Thyroid gland (tissue), 4 donors: ENCODE results near the gene GOLPH3. TPM values are rescaled to one million over a fixed set of nuclear protein-coding genes. Genes with fewer than 3 reads are reported as not detected.

Experiments
- DNase-seq, 2 donors: peaks; one replicate each; pipeline ENCODE4 v3.0.0-alpha.2; 2019
- H3K27ac ChIP-seq, 3 donors: fragments of 200-600 bp; sonication (generic); 1 replicate in 2 of 3; 2 replicates in 1 of 3; pipeline ENCODE4 v1.5.1; 2016 to 2019; ENCODE audit warnings: mild to moderate bottlenecking in 1 of 3, moderate library complexity in 1 of 3
- H3K27me3 ChIP-seq: fragments of 200-600 bp; sonication (generic); one replicate; pipeline ENCODE4 v1.5.1; 2019
- H3K36me3 ChIP-seq, 2 donors: fragments of 200-600 bp; sonication (generic); one replicate each; pipeline ENCODE4 v1.5.1; 2016 to 2019
- H3K4me1 ChIP-seq, 2 donors: fragments of 200-600 bp; sonication (generic); one replicate each; pipeline ENCODE4 v1.5.1; 2017 to 2019
- H3K4me3 ChIP-seq, 3 donors: fragments of 200-600 bp; sonication (generic); replicated peaks in 1 of 3; 1 replicate in 2 of 3; 2 replicates in 1 of 3; pipeline ENCODE4 v1.5.1; 2016; ENCODE audit warnings: mild to moderate bottlenecking in 1 of 3
- H3K9me3 ChIP-seq: fragments of 200-600 bp; sonication (generic); one replicate; pipeline ENCODE4 v1.5.1; 2017
- POLR2A ChIP-seq, 2 donors: fragments of 450-650 bp; IDR thresholded peaks; one replicate each; pipeline ENCODE4 v1.6.1; 2017; ENCODE audit warnings: antibody characterized with exemption in 2 of 2, mild to moderate bottlenecking in 2 of 2, moderate library complexity in 1 of 2
- WGBS, 2 donors: methylation state at CpG; one replicate each; pipeline ENCODE4 v1.1.5; 2017; 5-methylcytosine and 5-hydroxymethylcytosine counted together
- intact Hi-C: fragments of 100-400 bp; cut with DNase I; formaldehyde crosslinking; loops from one replicate; pipeline ENCODE4 v1.15.1; 2023
- total RNA-seq, 4 donors: library from RNA; depleted of rRNA; stranded (reverse); fragments of >200 nt; gene quantifications; one replicate each; pipeline ENCODE4 v1.2.3, GENCODE V29; 2016
- TF ChIP-seq, protein P1 (sequence below), 6 experiments: fragments of 200-600 bp in 3 of 6; fragments of 450-650 bp in 3 of 6; sonication (generic) in 3 of 6; IDR thresholded peaks; one replicate each; pipeline ENCODE4 v1.5.1; 2016 to 2019; ENCODE audit warnings: antibody characterized with exemption in 6 of 6, mild to moderate bottlenecking in 2 of 6, inconsistent platforms in 1 of 6, moderate library complexity in 1 of 6

GOLPH3 gene
- total RNA-seq, 4 donors from 2014 or later, result 105 to 138 (median 125) TPM

DNA sequence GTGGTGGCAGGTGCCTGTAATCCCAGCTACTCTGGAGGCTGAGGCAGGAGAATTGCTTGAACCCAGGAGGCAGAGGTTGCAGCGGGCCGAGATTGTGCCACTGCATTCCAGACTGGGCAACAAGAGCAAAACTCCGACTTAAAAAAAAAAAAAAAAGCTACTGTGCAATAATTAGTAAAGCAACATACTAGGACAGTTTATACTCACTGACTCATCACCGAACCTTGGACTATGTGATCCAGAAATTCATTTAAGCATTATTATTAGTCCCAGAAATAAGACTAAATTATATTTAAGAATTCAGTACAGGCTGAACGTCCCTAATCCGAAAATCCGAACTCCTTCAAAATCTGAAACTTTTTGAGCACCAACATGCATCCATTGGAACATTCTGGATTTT lies 37.8 kb downstream of the GOLPH3 start:
- intact Hi-C loops, result no loop called here
- H3K4me3 ChIP-seq, result no peak overlapping the region
- H3K27me3 ChIP-seq, result no peaks in the 10 kb centered on the region
- H3K4me1 ChIP-seq, result peaks cover 3 to 20% of the 10 kb centered on the region in 2 donors
- peaks cover 0 to 5% of the 10 kb centered on the region in 2 donors for H3K36me3 ChIP-seq
- DNase-seq, result no peak
- no peak for TF ChIP-seq POLR2A (IDR thresholded peaks at IDR 0.05)
- TF ChIP-seq, protein P1, sequence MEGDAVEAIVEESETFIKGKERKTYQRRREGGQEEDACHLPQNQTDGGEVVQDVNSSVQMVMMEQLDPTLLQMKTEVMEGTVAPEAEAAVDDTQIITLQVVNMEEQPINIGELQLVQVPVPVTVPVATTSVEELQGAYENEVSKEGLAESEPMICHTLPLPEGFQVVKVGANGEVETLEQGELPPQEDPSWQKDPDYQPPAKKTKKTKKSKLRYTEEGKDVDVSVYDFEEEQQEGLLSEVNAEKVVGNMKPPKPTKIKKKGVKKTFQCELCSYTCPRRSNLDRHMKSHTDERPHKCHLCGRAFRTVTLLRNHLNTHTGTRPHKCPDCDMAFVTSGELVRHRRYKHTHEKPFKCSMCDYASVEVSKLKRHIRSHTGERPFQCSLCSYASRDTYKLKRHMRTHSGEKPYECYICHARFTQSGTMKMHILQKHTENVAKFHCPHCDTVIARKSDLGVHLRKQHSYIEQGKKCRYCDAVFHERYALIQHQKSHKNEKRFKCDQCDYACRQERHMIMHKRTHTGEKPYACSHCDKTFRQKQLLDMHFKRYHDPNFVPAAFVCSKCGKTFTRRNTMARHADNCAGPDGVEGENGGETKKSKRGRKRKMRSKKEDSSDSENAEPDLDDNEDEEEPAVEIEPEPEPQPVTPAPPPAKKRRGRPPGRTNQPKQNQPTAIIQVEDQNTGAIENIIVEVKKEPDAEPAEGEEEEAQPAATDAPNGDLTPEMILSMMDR (IDR thresholded peaks at IDR 0.05), result no peak
- H3K9me3 ChIP-seq, result no peaks in the 10 kb centered on the region
- no peak overlapping the region for H3K27ac ChIP-seq
- WGBS, 2 donors, result 87 to 88% methylated on average over 7 of the region's 7 CpGs

DNA sequence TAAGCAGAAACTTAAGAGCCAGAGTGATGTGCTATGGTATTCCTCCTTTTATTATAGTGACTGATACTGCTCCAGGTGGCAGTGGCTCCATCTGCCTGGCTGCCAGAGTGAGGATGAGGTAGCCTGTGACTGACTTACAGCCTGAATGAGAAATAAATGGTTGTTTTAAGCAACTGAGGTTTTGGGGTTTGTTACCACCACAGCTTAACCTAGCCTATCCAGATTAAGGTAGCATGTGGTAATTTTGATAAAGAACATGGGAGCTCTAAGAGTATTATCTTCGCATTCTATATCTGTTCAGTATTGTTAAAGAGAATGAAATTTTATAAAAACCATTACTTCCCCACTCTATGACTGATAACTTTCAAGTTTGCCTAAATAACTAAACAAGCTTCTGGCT lies 39.0 kb downstream of the GOLPH3 start:
- 91 to 92% methylated on average over 1 of the region's 1 CpG for WGBS, 2 donors
- peaks cover 3 to 21% of the 10 kb centered on the region in 2 donors for H3K4me1 ChIP-seq
- intact Hi-C loops, result no loop called here

DNA sequence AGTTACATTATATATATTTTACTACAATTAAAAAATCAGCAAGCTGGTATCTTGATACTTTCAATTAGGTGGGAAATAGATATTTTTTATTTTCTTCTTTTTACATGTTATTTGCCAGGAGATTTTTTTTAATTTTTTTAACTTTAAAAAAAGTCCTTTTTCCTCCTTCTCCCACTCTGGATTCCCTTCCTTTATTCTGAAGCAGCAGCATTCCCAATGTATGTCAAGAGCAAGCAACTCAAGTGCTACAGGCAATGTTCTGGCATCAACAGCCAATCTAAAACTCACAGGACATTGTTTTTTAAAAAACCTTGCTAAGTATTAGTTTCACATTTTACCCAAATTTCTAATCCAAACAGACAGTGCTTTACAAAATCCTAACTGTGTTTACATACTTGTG lies 41.4 kb downstream of the GOLPH3 start:
- H3K27me3 ChIP-seq, result no peaks in the 10 kb centered on the region
- no peak overlapping the region for H3K4me3 ChIP-seq
- H3K9me3 ChIP-seq, result no peaks in the 10 kb centered on the region
- TF ChIP-seq, protein P1 (IDR thresholded peaks at IDR 0.05), result no peak
- no peak for TF ChIP-seq POLR2A (IDR thresholded peaks at IDR 0.05)
- H3K27ac ChIP-seq, result peak overlapping the region in 1 of 3 donors; percentile 14
- H3K36me3 ChIP-seq, result peaks cover 0 to 5% of the 10 kb centered on the region in 2 donors
- no peak for DNase-seq
- intact Hi-C loops, result no loop called here
- H3K4me1 ChIP-seq, result peaks cover 3 to 21% of the 10 kb centered on the region in 2 donors

More for the DNA sequence above, 39.0 kb downstream of the GOLPH3 start:
- Histone ChIP-seq H3K36me3 (peaks cover 0 to 5% of the 10 kb centered on the region in 2 donors), H3K9me3 (no peaks in the 10 kb centered on the region), H3K27me3 (no peaks in the 10 kb centered on the region), H3K27ac (no peak overlapping the region), H3K4me3 (no peak overlapping the region)
- TF ChIP-seq, protein P1 (IDR thresholded peaks at IDR 0.05), result no peak
- TF ChIP-seq POLR2A (IDR thresholded peaks at IDR 0.05), result no peak
- no peak for DNase-seq

DNA sequence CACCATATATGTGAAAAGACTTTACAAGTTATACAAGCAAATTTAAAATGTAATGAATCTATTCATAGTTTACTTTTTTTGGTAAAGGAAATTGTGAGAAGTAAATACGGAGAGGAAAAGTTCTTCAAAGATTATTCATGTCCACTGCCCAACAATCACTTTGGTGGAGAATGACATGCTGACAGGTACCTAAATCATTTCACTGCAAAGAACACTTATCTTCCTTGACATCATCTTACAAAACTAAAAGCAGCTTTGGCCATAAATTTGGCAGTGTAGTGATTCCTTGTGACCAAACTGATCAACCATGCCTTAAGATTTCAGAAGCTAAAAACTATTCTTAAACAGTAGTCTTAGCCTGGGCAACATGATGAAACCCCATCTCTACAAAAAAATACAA lies 42.5 kb downstream of the GOLPH3 start:
- peaks cover 0 to 5% of the 10 kb centered on the region in 2 donors for H3K36me3 ChIP-seq
- H3K27ac ChIP-seq, result no peak overlapping the region
- intact Hi-C loops, result no loop called here
- H3K4me3 ChIP-seq, result no peak overlapping the region
- peaks cover 7 to 21% of the 10 kb centered on the region in 2 donors for H3K4me1 ChIP-seq
- 89 to 94% methylated on average over 1 of the region's 1 CpG for WGBS, 2 donors
- no peaks in the 10 kb centered on the region for H3K9me3 ChIP-seq
- TF ChIP-seq POLR2A (IDR thresholded peaks at IDR 0.05), result no peak
- TF ChIP-seq, protein P1 (IDR thresholded peaks at IDR 0.05), result no peak
- DNase-seq, result no peak
- no peaks in the 10 kb centered on the region for H3K27me3 ChIP-seq

DNA sequence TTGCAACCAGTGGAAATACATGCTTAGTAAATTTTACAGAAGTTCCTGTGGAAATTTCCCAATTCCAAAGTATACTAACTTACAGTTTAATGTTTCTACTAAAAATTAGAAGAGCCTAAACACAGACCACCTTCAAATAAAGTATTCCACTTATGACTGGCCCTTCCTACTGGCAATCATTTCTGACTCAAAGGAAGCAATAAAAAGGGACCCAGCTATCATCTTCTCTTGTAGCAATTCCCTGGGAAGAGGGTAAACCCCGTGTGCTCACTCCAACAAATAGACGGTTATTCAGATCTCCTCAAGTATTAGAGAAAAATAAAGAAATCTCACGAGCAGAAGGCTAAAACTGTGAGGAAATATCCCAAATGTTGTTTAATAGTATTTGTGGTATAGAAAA lies 43.3 kb downstream of the GOLPH3 start:
- intact Hi-C loops, result no loop called here
- TF ChIP-seq, protein P1 (IDR thresholded peaks at IDR 0.05), result no peak
- no peak for TF ChIP-seq POLR2A (IDR thresholded peaks at IDR 0.05)
- Histone ChIP-seq H3K27ac (no peak overlapping the region), H3K27me3 (no peaks in the 10 kb centered on the region), H3K36me3 (peaks cover 0 to 9% of the 10 kb centered on the region in 2 donors), H3K4me1 (peaks cover 8 to 21% of the 10 kb centered on the region in 2 donors), H3K4me3 (no peak overlapping the region), H3K9me3 (no peaks in the 10 kb centered on the region)
- no peak for DNase-seq
- 84 to 85% methylated on average over 3 of the region's 3 CpGs for WGBS, 2 donors
